Suprapubic skin (tissue), 4 donors: Measurements from ENCODE around the gene DMRTB1.

Experiments
- EP300 ChIP-seq: sonication (generic); formaldehyde crosslinking; IDR thresholded peaks from one replicate; pipeline ENCODE4 v1.6.1; 2017; ENCODE audit warnings: antibody characterized with exemption
- POLR2A ChIP-seq, 2 donors: fragments of 450-650 bp; IDR thresholded peaks; one replicate each; pipeline ENCODE4 v1.6.1; 2017; ENCODE audit warnings: antibody characterized with exemption in 2 of 2, mild to moderate bottlenecking in 2 of 2, moderate library complexity in 2 of 2
- POLR2AphosphoS5 ChIP-seq, 3 donors: sonication (generic); formaldehyde crosslinking; IDR thresholded peaks; one replicate each; pipeline ENCODE4 v1.6.1; 2017; ENCODE audit warnings: antibody characterized with exemption in 3 of 3
- TF ChIP-seq, protein P1 (sequence below), 2 donors: fragments of 200-600 bp in 1 of 2; fragments of 450-650 bp in 1 of 2; sonication (generic) in 1 of 2; IDR thresholded peaks; one replicate each; pipeline ENCODE4 v1.5.1; 2016 to 2019; ENCODE audit warnings: antibody characterized with exemption in 2 of 2, mild to moderate bottlenecking in 1 of 2, moderate library complexity in 1 of 2

DNA sequence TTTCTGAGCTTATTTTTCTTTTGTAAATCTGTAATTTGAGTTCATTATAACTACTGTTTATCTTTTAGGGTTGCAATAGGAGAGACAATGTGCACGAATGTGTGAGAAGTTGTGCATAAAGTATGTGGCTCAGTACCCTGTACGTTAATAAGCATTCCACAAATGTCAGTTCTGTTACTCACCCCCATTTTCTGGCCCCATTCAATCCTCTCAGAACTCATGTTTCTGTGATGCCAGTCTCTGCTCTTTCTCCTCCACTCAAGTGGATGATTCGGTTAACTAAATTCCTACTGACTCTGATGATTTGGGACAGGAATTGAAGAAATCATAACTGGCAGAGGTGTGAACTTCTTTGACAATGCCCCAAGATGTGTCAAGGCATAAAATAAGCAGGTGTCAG is 10.2 kb upstream of the DMRTB1 start:
- TF ChIP-seq, protein P1, sequence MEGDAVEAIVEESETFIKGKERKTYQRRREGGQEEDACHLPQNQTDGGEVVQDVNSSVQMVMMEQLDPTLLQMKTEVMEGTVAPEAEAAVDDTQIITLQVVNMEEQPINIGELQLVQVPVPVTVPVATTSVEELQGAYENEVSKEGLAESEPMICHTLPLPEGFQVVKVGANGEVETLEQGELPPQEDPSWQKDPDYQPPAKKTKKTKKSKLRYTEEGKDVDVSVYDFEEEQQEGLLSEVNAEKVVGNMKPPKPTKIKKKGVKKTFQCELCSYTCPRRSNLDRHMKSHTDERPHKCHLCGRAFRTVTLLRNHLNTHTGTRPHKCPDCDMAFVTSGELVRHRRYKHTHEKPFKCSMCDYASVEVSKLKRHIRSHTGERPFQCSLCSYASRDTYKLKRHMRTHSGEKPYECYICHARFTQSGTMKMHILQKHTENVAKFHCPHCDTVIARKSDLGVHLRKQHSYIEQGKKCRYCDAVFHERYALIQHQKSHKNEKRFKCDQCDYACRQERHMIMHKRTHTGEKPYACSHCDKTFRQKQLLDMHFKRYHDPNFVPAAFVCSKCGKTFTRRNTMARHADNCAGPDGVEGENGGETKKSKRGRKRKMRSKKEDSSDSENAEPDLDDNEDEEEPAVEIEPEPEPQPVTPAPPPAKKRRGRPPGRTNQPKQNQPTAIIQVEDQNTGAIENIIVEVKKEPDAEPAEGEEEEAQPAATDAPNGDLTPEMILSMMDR (IDR thresholded peaks at IDR 0.05) = no peak
- TF ChIP-seq POLR2A (IDR thresholded peaks at IDR 0.05) (no peak), POLR2AphosphoS5 (IDR thresholded peaks at IDR 0.05) (no peak), EP300 (no peak)
